ENCODE measurements around the gene SPOCK1.

GRCh38 chr5:137185193-137185592 is 313.9 kb downstream of the SPOCK1 start:
- TF ChIP-seq CTCF (IDR thresholded peaks at IDR 0.05) (no peak), POLR2A (IDR thresholded peaks at IDR 0.05) (no peak)

Data from Peyer's patch (tissue), 4 donors.